A549 (cell line): ENCODE measurements around the gene DHX30. TPM values are rescaled to one million over a fixed set of nuclear protein-coding genes. Genes with fewer than 3 reads are reported as not detected.

Source experiments
- ATAC-seq, 2 experiments: fragments of 200-7000 bp in 1 of 2; fragments of >200 bp in 1 of 2; cut with Nextera tagmentation in 1 of 2; cut with Tn5 transposase in 1 of 2; 3 replicates each; pipeline versions ENCODE4 v1.8.0 to v1.9.1; 2018 to 2020; ENCODE audit warnings: mild to moderate bottlenecking in 1 of 2, moderate library complexity in 1 of 2
- CTCF ChIA-PET: fragments of 300-600 bp; sonication (Branson Sonifier 250); formaldehyde crosslinking; extraction: SDS; loops from one replicate; lab custom pipeline; 2021; ENCODE audit warnings: antibody characterized with exemption, inconsistent platforms; lab: Yijun Ruan, JAX
- POLR2A ChIA-PET: fragments of 350-600 bp; formaldehyde crosslinking; extraction: SDS; loops from one replicate; lab custom pipeline; 2021; ENCODE audit warnings: antibody characterized with exemption, inconsistent platforms; lab: Yijun Ruan, JAX
- DNase-seq, 2 experiments: peaks; one replicate each; pipeline versions ENCODE4 v3.0.0 to v3.0.0-alpha.2; 2011 to 2016; ENCODE audit warnings: low read depth in 1 of 2, low spot score in 1 of 2
- FAIRE-seq: peaks from 2 replicates; lab custom pipeline; 2011; peaks lifted over from hg19 to GRCh38; lab: Jason Lieb, UNC
- H3K27ac ChIP-seq, 2 experiments: fragments of >200 bp; sonication (Bioruptor Twin); formaldehyde crosslinking; 3 replicates each; pipeline ENCODE4 v1.5.1; 2016 to 2017
- H3K4me1 ChIP-seq: fragments of >200 bp; sonication (Bioruptor Twin); formaldehyde crosslinking; 3 replicates; pipeline ENCODE4 v1.6.1; 2016
- H3K4me2 ChIP-seq: fragments of >200 bp; sonication (Bioruptor Twin); formaldehyde crosslinking; 3 replicates; pipeline ENCODE4 v1.6.1; 2016
- H3K4me3 ChIP-seq: fragments of >200 bp; sonication (Bioruptor Twin); formaldehyde crosslinking; 3 replicates; pipeline ENCODE4 v1.5.1; 2016
- H3K9me3 ChIP-seq: fragments of >200 bp; sonication (Bioruptor Twin); formaldehyde crosslinking; 3 replicates; pipeline ENCODE4 v1.6.1; 2016
- CBX2 ChIP-seq: fragments of 200-600 bp; sonication (generic); IDR thresholded peaks from 2 replicates; pipeline ENCODE4 v1.6.1; 2016; ENCODE audit warnings: low read depth, mild to moderate bottlenecking, borderline replicate concordance
- CEBPB ChIP-seq, 2 experiments: fragments of >200 bp in 1 of 2; sonication (Bioruptor Twin) in 1 of 2; formaldehyde crosslinking in 1 of 2; IDR thresholded peaks; 2 replicates each; pipeline ENCODE4 v1.6.1; 2012 to 2016
- CHD4 ChIP-seq: fragments of 200-600 bp; sonication (generic); IDR thresholded peaks from 2 replicates; pipeline ENCODE4 v1.6.1; 2016; ENCODE audit warnings: antibody characterized with exemption, mild to moderate bottlenecking, borderline replicate concordance
- CTCF ChIP-seq: fragments of >200 bp; sonication (Bioruptor Twin); formaldehyde crosslinking; IDR thresholded peaks from 3 replicates; pipeline ENCODE4 v1.5.1; 2016
- EP300 ChIP-seq, 2 experiments: fragments of >200 bp; sonication (Bioruptor Twin); formaldehyde crosslinking; IDR thresholded peaks; 2 replicates in 1 of 2; 3 replicates in 1 of 2; pipeline ENCODE4 v1.6.1; 2016 to 2017
- FOXS1 ChIP-seq: fragments of 250-450 bp; sonication (Bioruptor Pico); IDR thresholded peaks from 2 replicates; pipeline ENCODE4 v1.5.0; 2020; ENCODE audit warnings: mild to moderate bottlenecking, moderate library complexity
- HDAC2 ChIP-seq: fragments of 200-600 bp; sonication (generic); IDR thresholded peaks from 2 replicates; pipeline ENCODE4 v1.6.1; 2016
- HES2 ChIP-seq: fragments of >200 bp; sonication (Bioruptor Twin); formaldehyde crosslinking; IDR thresholded peaks from 2 replicates; pipeline ENCODE4 v1.6.1; 2016
- HMGXB4 ChIP-seq: fragments of 250-450 bp; sonication (Bioruptor Pico); IDR thresholded peaks from 2 replicates; pipeline ENCODE4 v1.5.0; 2021; ENCODE audit warnings: mild to moderate bottlenecking, moderate library complexity, borderline replicate concordance
- MAFK ChIP-seq: fragments of 450-650 bp; IDR thresholded peaks from 2 replicates; pipeline ENCODE4 v1.6.1; 2014; ENCODE audit not compliant: partially characterized antibody
- MYC ChIP-seq: IDR thresholded peaks from 2 replicates; pipeline ENCODE4 v1.6.1; 2012; ENCODE audit warnings: mild to moderate bottlenecking, inconsistent platforms, low read length, improper control_type of control experiment, borderline replicate concordance
- NR3C1 ChIP-seq: fragments of >200 bp; sonication (Bioruptor Twin); formaldehyde crosslinking; IDR thresholded peaks from 3 replicates; pipeline ENCODE4 v1.6.1; 2017
- POLR2AphosphoS2 ChIP-seq: conservative IDR thresholded peaks from 2 replicates; pipeline ENCODE4 v1.6.1; 2012; ENCODE audit warnings: low read length, improper control_type of control experiment, inconsistent platforms
- RARB ChIP-seq: fragments of 250-450 bp; sonication (Bioruptor Pico); IDR thresholded peaks from 2 replicates; pipeline ENCODE4 v1.8.0; 2021; ENCODE audit warnings: mild to moderate bottlenecking, moderate library complexity
- REST ChIP-seq: fragments of 200-600 bp; sonication (generic); IDR thresholded peaks from 2 replicates; pipeline ENCODE4 v1.6.1; 2016; ENCODE audit warnings: antibody characterized with exemption, mild to moderate bottlenecking, moderate library complexity
- SREBF2 ChIP-seq: fragments of 450-650 bp; IDR thresholded peaks from 2 replicates; pipeline ENCODE4 v1.6.1; 2014; ENCODE audit warnings: mild to moderate bottlenecking, moderate library complexity
- USF2 ChIP-seq: fragments of 450-650 bp; IDR thresholded peaks from 2 replicates; pipeline ENCODE4 v1.6.1; 2014; ENCODE audit warnings: antibody characterized with exemption
- ZNF302 ChIP-seq: fragments of 250-450 bp; sonication (Bioruptor Pico); IDR thresholded peaks from 2 replicates; pipeline ENCODE4 v1.9.0; 2021; ENCODE audit warnings: inconsistent platforms, mild to moderate bottlenecking, moderate library complexity
- ZSCAN20 ChIP-seq: fragments of 250-450 bp; sonication (Bioruptor Pico); IDR thresholded peaks from 2 replicates; pipeline ENCODE4 v1.8.0; 2022; ENCODE audit warnings: mild to moderate bottlenecking, moderate library complexity
- WGBS: methylation state at CpG from one replicate; pipeline ENCODE4 v1.1.6; 2017; ENCODE audit errors: missing lambda C conversion rate; 5-methylcytosine and 5-hydroxymethylcytosine counted together
- polyA plus RNA-seq, 4 experiments: library from polyadenylated mRNA; depleted of rRNA in 3 of 4; stranded (reverse); fragments of >200 nt; fragmentation: RNase III in 1 of 4; extraction: RNeasy Plus Mini Kit Qiagen cat#74134 plus additional on column Dnase treatment in 1 of 4; gene quantifications; 2 replicates in 3 of 4; 3 replicates in 1 of 4; pipeline ENCODE4 v1.2.3, GENCODE V29; 2011 to 2017

DHX30 gene
- polyA plus RNA-seq, 2 of the 4 experiments (the other 2 are of a cell fraction): 40.5 to 44.6 TPM

- FAIRE-seq (no peak), DNase-seq (no peak), ATAC-seq (no peak)
- WGBS: 86% methylated on average over 16 of the region's 16 CpGs
- CTCF ChIA-PET: interaction anchor here (6.8 kb wide), 1 partner anchor 270 kb away, joined by 78 read pairs; no protein-coding TSS in a partner anchor
- H3K4me3 ChIP-seq: no peak overlapping the region
- POLR2A ChIA-PET: no interaction called here
- H3K4me1 ChIP-seq: no peaks in the 10 kb centered on the region
- no peak overlapping the region for H3K27ac ChIP-seq
- no peak for TF ChIP-seq SREBF2
- TF ChIP-seq REST: no peak
- no peak for TF ChIP-seq MYC
- TF ChIP-seq RARB (CRISPR knock-in tag): no peak
- no peak for TF ChIP-seq CHD4
- no peak for TF ChIP-seq CTCF
- no peak for TF ChIP-seq MAFK
- TF ChIP-seq USF2: no peak
- TF ChIP-seq NR3C1: no peak
- TF ChIP-seq POLR2AphosphoS2: no peak
- no peak for TF ChIP-seq ZSCAN20 (CRISPR knock-in tag)
- no peak for TF ChIP-seq CEBPB (IDR thresholded peaks at IDR 0.05)
- no peak for TF ChIP-seq HDAC2
- TF ChIP-seq CBX2: no peak
- no peak for TF ChIP-seq HMGXB4 (CRISPR knock-in tag)
- no peak for TF ChIP-seq FOXS1 (CRISPR knock-in tag)
- no peak for TF ChIP-seq EP300 (IDR thresholded peaks at IDR 0.05)
- TF ChIP-seq HES2: no peak
- TF ChIP-seq ZNF302: no peak
- TF ChIP-seq, all 56 proteins: peak for 0
- Histone ChIP-seq H3K9me3 (no peaks in the 10 kb centered on the region), H3K4me2 (no peak overlapping the region)
Observed at GRCh38 chr3:47791193-47791855, 11.6 kb upstream of the DHX30 start.
